NT2/D1 (cell line): ENCODE data around the gene TEKT5.

Experiments
- DNase-seq: peaks from one replicate; pipeline ENCODE4 v3.0.0-alpha.2; 2011; ENCODE audit warnings: low read depth, low spot score
- H3K27me3 ChIP-seq: 2 replicates; pipeline ENCODE4 v1.6.0; 2011; ENCODE audit warnings: mild to moderate bottlenecking; ENCODE audit not compliant: insufficient read length, insufficient read depth
- H3K36me3 ChIP-seq: 2 replicates; pipeline ENCODE4 v1.6.1; 2011; ENCODE audit warnings: mild to moderate bottlenecking, low read length, mixed read lengths; ENCODE audit not compliant: insufficient read depth, insufficient read length
- H3K4me1 ChIP-seq: 2 replicates; pipeline ENCODE4 v1.5.1; 2011; ENCODE audit not compliant: insufficient read depth, insufficient read length
- H3K4me3 ChIP-seq: 2 replicates; pipeline ENCODE4 v1.5.1; 2011; ENCODE audit warnings: low read depth; ENCODE audit not compliant: insufficient read length
- H3K9ac ChIP-seq: 2 replicates; pipeline ENCODE4 v1.6.0; 2011; ENCODE audit warnings: low read depth; ENCODE audit not compliant: insufficient read length
- H3K9me3 ChIP-seq: 2 replicates; pipeline ENCODE4 v1.5.1; 2011; ENCODE audit warnings: mild to moderate bottlenecking, low read length; ENCODE audit not compliant: insufficient read depth
- SUZ12 ChIP-seq: IDR thresholded peaks from 2 replicates; pipeline ENCODE4 v1.6.1; 2011; ENCODE audit not compliant: insufficient read length, insufficient read depth; ENCODE audit errors: extremely low read depth
- YY1 ChIP-seq: IDR thresholded peaks from 2 replicates; pipeline ENCODE4 v1.6.1; 2011; ENCODE audit not compliant: insufficient read length, insufficient read depth
- ZNF274 ChIP-seq: IDR thresholded peaks from 2 replicates; pipeline ENCODE4 v1.6.1; 2011; ENCODE audit warnings: mild to moderate bottlenecking, low read depth, low read length

The TEKT5 gene

GRCh38 chr16:10618710-10619209 lies 76.0 kb downstream of the TEKT5 start:
- Histone ChIP-seq H3K4me1 (peaks cover 23% of the 10 kb centered on the region), H3K9ac (peak overlapping the region; percentile 12), H3K4me3 (no peak overlapping the region), H3K36me3 (no peaks in the 10 kb centered on the region), H3K9me3 (no peaks in the 10 kb centered on the region), H3K27me3 (no peaks in the 10 kb centered on the region)
- TF ChIP-seq ZNF274 (no peak), YY1 (no peak), SUZ12 (no peak)
- DNase-seq, result no peak

GRCh38 chr16:10617662-10618420 lies 76.9 kb downstream of the TEKT5 start:
- H3K36me3 ChIP-seq, result no peaks in the 10 kb centered on the region
- TF ChIP-seq ZNF274 (no peak), SUZ12 (no peak), YY1 (no peak)
- H3K4me1 ChIP-seq, result peaks cover 26% of the 10 kb centered on the region
- no peak for DNase-seq
- H3K27me3 ChIP-seq, result no peaks in the 10 kb centered on the region
- peak overlapping the region; percentile 17 for H3K9ac ChIP-seq
- no peak overlapping the region for H3K4me3 ChIP-seq
- H3K9me3 ChIP-seq, result no peaks in the 10 kb centered on the region

DNA sequence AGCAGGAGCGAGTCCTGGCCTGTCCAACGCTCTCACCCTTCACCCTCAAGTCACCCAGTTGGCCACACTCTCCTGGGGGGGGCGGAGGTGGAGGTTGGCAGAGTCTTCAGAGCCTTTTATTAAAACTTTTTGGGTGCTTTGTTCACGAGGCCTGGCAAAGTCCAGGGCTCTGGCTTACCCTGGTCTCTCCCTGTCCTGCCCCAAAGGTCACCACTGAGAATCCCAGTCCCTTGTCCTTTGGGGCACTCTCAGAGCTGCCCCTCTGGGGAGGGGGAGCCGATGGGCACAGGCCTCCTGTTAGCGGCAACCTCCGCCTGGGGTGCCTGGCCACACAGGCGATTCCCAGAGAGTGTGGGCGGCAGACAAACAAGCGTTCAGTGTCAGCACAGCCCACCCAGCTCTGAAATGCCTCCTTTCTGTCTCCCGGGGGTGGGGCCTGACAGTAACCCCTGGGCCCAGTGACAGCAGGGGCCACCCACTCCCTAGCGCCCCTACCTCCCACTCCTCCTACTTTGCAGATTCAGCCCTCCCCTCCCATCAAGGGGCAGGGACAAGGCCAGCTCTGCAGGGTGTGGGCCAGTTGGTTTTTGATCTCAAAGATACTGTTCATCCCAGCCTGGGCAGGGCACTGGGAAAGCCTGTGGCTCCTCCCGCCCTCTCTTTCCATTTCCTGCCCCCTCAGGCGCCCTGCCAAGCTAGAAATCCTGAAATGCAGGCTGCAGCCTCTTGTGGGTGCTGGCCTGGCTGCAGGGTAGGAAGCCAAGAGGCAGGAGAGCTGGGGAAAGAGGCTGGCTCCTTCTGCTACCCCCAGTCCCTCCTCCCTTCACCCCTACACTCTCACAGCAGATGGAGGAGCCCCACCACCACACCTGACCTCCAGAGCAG lies 77.7 kb downstream of the TEKT5 start:
- DNase-seq, result peak; percentile 33
- no peak for TF ChIP-seq YY1
- no peak for TF ChIP-seq ZNF274
- TF ChIP-seq SUZ12, result no peak
- Histone ChIP-seq H3K27me3 (no peaks in the 10 kb centered on the region), H3K36me3 (no peaks in the 10 kb centered on the region), H3K4me1 (peaks cover 23% of the 10 kb centered on the region), H3K4me3 (no peak overlapping the region), H3K9me3 (no peaks in the 10 kb centered on the region), H3K9ac (peak overlapping the region; percentile 22)

GRCh38 chr16:10616419-10616755 lies 78.3 kb downstream of the TEKT5 start:
- H3K4me3 ChIP-seq, result no peak overlapping the region

GRCh38 chr16:10614685-10615084 lies 80.0 kb downstream of the TEKT5 start:
- H3K4me1 ChIP-seq, result peaks cover 23% of the 10 kb centered on the region
- no peak overlapping the region for H3K4me3 ChIP-seq
- no peaks in the 10 kb centered on the region for H3K9me3 ChIP-seq
- DNase-seq, result no peak
- H3K9ac ChIP-seq, result no peak overlapping the region
- H3K36me3 ChIP-seq, result no peaks in the 10 kb centered on the region
- no peaks in the 10 kb centered on the region for H3K27me3 ChIP-seq
- TF ChIP-seq YY1 (no peak), SUZ12 (no peak), ZNF274 (no peak)

More at GRCh38 chr16:10616419-10616755, 78.3 kb downstream of the TEKT5 start:
- DNase-seq, result no peak
- no peaks in the 10 kb centered on the region for H3K27me3 ChIP-seq
- no peaks in the 10 kb centered on the region for H3K36me3 ChIP-seq
- TF ChIP-seq YY1, result no peak
- TF ChIP-seq SUZ12, result no peak
- no peak for TF ChIP-seq ZNF274
- H3K4me1 ChIP-seq, result peaks cover 23% of the 10 kb centered on the region
- H3K9me3 ChIP-seq, result no peaks in the 10 kb centered on the region
- peak overlapping the region; percentile 22 for H3K9ac ChIP-seq

- H3K9me3 ChIP-seq, result no peaks in the 10 kb centered on the region
- H3K27me3 ChIP-seq, result no peaks in the 10 kb centered on the region
- H3K36me3 ChIP-seq, result no peaks in the 10 kb centered on the region
- TF ChIP-seq YY1 (no peak), ZNF274 (no peak), SUZ12 (no peak)
- H3K4me3 ChIP-seq, result no peak overlapping the region
- no peak for DNase-seq
- no peak overlapping the region for H3K9ac ChIP-seq
- H3K4me1 ChIP-seq, result peaks cover 20% of the 10 kb centered on the region
These were observed 80.8 kb downstream of the TEKT5 start for GRCh38 chr16:10613785-10614485.
